ENCODE data around the gene PTPRK. TPM values are rescaled to one million over a fixed set of nuclear protein-coding genes. Genes with fewer than 3 reads are reported as not detected.

The PTPRK gene
- polyA plus RNA-seq, 3 donors: 0.01 TPM; not detected in 2

DNA sequence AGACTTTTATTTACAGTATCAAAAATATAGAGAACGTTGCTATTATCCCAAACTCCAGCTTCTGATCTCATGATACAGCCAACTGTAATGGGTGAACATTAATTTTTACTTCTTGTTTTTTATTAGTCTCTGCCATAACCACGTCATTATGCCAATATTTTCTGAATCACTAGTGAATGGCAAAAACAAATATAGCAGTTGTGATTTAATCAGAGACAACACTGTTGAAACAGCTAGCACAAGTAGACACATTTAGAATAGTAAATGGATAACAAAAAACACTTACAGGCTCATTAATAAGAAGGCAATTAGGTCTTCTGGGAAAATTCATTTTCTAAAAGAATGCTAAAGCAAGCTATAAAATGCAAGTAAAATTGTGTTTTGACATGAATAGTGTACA is 8.1 kb downstream of the PTPRK start:
- intact Hi-C loops (cut with micrococcal nuclease): no loop called here
- Mint-ChIP-seq H3K27ac (no peak overlapping the region), H3K4me1 (no peaks in the 10 kb centered on the region), H3K36me3 (no peaks in the 10 kb centered on the region), H3K9me3 (no peaks in the 10 kb centered on the region), H3K4me3 (no peak overlapping the region), H3K27me3 (ENCODE audit: low read depth in 3 of 3) (peaks cover 7 to 17% (median 8%) of the 10 kb centered on the region in 3 donors)
- H3K36me3 ChIP-seq (replicated peaks in 1 of 2; ENCODE audit: control insufficient read depth in 1 of 2, insufficient read depth in 2 of 2, low read length in 2 of 2): no peaks in the 10 kb centered on the region
- no peaks in the 10 kb centered on the region for H3K9me3 ChIP-seq (replicated peaks in 1 of 2; ENCODE audit: control insufficient read depth in 1 of 2, insufficient read depth in 1 of 2, low read length in 2 of 2)
- H3K4me2 ChIP-seq (replicated peaks; ENCODE audit: extremely low read depth, low read length, poor library complexity, severe bottlenecking): no peak overlapping the region
- H3K4me1 ChIP-seq (ENCODE audit: control insufficient read depth in 1 of 2, insufficient read depth in 2 of 2, low read length in 2 of 2): no peaks in the 10 kb centered on the region
- no peaks in the 10 kb centered on the region for H4K20me1 ChIP-seq (ENCODE audit: insufficient read depth, low read length)
- H3K27ac ChIP-seq (ENCODE audit: low read depth in 1 of 2, low read length in 2 of 2): no peak overlapping the region
- no CpG with 5 or more reads among the region's 2 CpGs for WGBS (ENCODE audit: insufficient coverage)
- H3K27me3 ChIP-seq (ENCODE audit: control insufficient read depth in 2 of 2, insufficient read depth in 2 of 2, low read length in 2 of 2): peaks cover 9 to 11% of the 10 kb centered on the region in 2 donors
- DNase-seq: no peak
- H2AFZ ChIP-seq (ENCODE audit: insufficient read depth, low read depth, low read length, poor library complexity, severe bottlenecking): no peak overlapping the region
- H3K79me2 ChIP-seq (ENCODE audit: insufficient read depth, low read length): no peaks in the 10 kb centered on the region
- no peak overlapping the region for H3K4me3 ChIP-seq (replicated peaks in 1 of 3; ENCODE audit: low read depth in 2 of 3, low read length in 3 of 3)
- H3K9ac ChIP-seq (ENCODE audit: insufficient read depth, low read length, poor library complexity, severe bottlenecking): no peak overlapping the region
- TF ChIP-seq, protein P1, sequence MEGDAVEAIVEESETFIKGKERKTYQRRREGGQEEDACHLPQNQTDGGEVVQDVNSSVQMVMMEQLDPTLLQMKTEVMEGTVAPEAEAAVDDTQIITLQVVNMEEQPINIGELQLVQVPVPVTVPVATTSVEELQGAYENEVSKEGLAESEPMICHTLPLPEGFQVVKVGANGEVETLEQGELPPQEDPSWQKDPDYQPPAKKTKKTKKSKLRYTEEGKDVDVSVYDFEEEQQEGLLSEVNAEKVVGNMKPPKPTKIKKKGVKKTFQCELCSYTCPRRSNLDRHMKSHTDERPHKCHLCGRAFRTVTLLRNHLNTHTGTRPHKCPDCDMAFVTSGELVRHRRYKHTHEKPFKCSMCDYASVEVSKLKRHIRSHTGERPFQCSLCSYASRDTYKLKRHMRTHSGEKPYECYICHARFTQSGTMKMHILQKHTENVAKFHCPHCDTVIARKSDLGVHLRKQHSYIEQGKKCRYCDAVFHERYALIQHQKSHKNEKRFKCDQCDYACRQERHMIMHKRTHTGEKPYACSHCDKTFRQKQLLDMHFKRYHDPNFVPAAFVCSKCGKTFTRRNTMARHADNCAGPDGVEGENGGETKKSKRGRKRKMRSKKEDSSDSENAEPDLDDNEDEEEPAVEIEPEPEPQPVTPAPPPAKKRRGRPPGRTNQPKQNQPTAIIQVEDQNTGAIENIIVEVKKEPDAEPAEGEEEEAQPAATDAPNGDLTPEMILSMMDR (IDR thresholded peaks at IDR 0.05): no peak

GRCh38 chr6:128511506-128511905 is 8.9 kb downstream of the PTPRK start:
- H3K9me3 ChIP-seq (replicated peaks in 1 of 2; ENCODE audit: control insufficient read depth in 1 of 2, insufficient read depth in 1 of 2, low read length in 2 of 2): no peaks in the 10 kb centered on the region
- Mint-ChIP-seq H3K4me1 (no peaks in the 10 kb centered on the region), H3K9me3 (no peaks in the 10 kb centered on the region), H3K27me3 (ENCODE audit: low read depth in 3 of 3) (peaks cover 4 to 12% (median 7%) of the 10 kb centered on the region in 3 donors), H3K4me3 (no peak overlapping the region), H3K27ac (no peak overlapping the region), H3K36me3 (no peaks in the 10 kb centered on the region)
- H3K27me3 ChIP-seq (ENCODE audit: control insufficient read depth in 2 of 2, insufficient read depth in 2 of 2, low read length in 2 of 2): peaks cover 1 to 4% of the 10 kb centered on the region in 2 donors
- no peak overlapping the region for H3K27ac ChIP-seq (ENCODE audit: low read depth in 1 of 2, low read length in 2 of 2)
- H3K9ac ChIP-seq (ENCODE audit: insufficient read depth, low read length, poor library complexity, severe bottlenecking): no peak overlapping the region
- TF ChIP-seq, protein P1 (IDR thresholded peaks at IDR 0.05): no peak
- 88% methylated on average over 2 of the region's 5 CpGs for WGBS (ENCODE audit: insufficient coverage)
- no peak for DNase-seq
- H3K79me2 ChIP-seq (ENCODE audit: insufficient read depth, low read length): no peaks in the 10 kb centered on the region
- no peaks in the 10 kb centered on the region for H3K4me1 ChIP-seq (ENCODE audit: control insufficient read depth in 1 of 2, insufficient read depth in 2 of 2, low read length in 2 of 2)
- no peaks in the 10 kb centered on the region for H4K20me1 ChIP-seq (ENCODE audit: insufficient read depth, low read length)
- H3K4me3 ChIP-seq (replicated peaks in 1 of 3; ENCODE audit: low read depth in 2 of 3, low read length in 3 of 3): no peak overlapping the region
- no peak overlapping the region for H3K4me2 ChIP-seq (replicated peaks; ENCODE audit: extremely low read depth, low read length, poor library complexity, severe bottlenecking)
- H3K36me3 ChIP-seq (replicated peaks in 1 of 2; ENCODE audit: control insufficient read depth in 1 of 2, insufficient read depth in 2 of 2, low read length in 2 of 2): no peaks in the 10 kb centered on the region
- intact Hi-C loops (cut with micrococcal nuclease): no loop called here
- H2AFZ ChIP-seq (ENCODE audit: insufficient read depth, low read depth, low read length, poor library complexity, severe bottlenecking): no peak overlapping the region

All from CD14-positive monocyte (primary cell).